ENCODE data around the gene MCAT.
"Not testable (repeated sequence)": the region's sequence is repeated elsewhere in the genome, so short reads cannot be mapped to it uniquely, and the experiment has no call there.

MCAT gene

GRCh38 chr22:43126501-43127165, 16.6 kb downstream of the MCAT start:
- peak; percentile 99 for DNase-seq (ENCODE audit: low spot score)

DNA sequence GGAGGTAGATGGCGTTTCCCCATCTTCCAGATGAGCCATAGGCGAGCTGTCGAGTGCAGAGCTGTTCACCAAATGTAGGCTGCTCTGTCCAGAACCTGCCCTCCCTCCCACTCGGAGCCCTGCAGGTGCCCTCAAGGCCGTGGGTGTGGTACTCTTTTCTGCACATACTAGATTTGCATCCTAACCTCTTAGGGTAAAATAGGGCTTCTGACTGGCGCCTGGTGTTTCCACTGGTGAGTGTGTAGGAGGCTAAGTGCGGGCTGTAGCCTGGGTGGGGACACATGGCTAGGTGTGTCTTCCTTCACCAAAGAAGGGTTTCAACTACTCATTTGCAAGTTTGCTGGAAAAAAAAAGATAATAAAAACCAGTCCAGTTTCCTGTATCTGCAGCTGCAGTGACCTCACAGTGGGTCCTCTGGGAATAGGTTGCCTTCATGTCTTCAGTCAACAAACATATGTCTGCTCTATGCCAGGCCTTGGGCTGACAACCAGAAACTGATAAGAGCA, 24.2 kb downstream of the MCAT start:
- DNase-seq (ENCODE audit: low spot score): no peak

GRCh38 chr22:43118024-43118849, 25.0 kb downstream of the MCAT start:
- DNase-seq (ENCODE audit: low spot score): no peak

- no peak for DNase-seq (ENCODE audit: low spot score)
Measured at GRCh38 chr22:43116932-43117331, 26.3 kb downstream of the MCAT start.

DNA sequence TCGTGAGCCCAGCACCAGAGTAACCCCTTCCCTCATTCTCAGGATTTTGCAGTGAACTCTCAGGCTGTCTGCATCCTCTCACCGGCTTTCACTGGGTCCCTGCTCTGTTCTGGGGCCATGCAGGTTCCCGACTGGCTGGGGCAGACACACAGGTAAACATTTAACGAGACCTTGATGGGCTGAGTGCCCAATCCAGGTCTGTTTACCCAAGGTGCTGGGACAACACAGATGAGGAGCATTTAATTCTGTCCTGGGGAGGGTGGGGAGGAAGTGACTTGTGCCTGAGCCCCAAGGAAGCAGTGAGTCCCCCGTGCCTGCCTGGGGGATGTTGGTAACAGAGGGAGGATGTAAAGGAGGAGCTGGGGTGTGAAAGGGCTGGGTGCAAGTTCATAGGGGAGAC, 28.2 kb downstream of the MCAT start:
- no peak for DNase-seq (ENCODE audit: low spot score)

DNA sequence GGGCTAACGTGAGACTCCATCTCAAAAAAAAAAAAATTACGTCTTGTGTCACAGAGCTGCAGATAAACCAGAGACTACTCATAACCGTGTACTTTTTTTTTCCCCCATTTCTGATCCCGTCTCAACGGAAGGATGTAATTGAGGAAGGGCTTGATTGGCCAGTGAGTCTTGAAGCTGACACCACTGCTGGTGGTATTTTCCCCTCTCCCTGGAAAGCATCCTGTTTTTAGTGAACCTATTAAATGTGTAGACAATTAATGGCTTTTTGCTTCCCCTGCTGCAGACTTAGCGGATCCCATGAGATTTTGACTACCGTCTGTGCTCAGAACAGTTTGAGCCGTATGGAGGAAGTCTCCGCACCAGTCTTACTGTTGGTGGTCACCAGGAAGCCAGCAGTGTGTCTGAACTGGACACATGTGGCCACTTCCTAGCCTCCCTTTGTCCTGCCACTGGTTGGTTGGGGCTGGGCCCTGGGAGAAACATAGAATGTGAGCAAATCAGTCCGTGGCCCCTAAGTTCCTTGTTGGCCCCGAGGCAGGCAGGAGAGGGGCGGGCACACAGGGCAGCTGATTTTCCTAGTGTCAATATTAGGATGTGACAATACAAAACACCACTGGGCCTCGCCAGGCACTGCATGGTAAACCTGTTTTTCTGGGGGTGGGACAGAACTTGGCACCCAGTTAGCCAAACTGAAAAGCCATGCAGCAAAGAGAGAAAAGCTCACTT, 29.5 kb downstream of the MCAT start:
- no peak for DNase-seq (ENCODE audit: low spot score)

GRCh38 chr22:43110927-43111623, 32.1 kb downstream of the MCAT start:
- no peak for DNase-seq (ENCODE audit: low spot score)

DNA sequence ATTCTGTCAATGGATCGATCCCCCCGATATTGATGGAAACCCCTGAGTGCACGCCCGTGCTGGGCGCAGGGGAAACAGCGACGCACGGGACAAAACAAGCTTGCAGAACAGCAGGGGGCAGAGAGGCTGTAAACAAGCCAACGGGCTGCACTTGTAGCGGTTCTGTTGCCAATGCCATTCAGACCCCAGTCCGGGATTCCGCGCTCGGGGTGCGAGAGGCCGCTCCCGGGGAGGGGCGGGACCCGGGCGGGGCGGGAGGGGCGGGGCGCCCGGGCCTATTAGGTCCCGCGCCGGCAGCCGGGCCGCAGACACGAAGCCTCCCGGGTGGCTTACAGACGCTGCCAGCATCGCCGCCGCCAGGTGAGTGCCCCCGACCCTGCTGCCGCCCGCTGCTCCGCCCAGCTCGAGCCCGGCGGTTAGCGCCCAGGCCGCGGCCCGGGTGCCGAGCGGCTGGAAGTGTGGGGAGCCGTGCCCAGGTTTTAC, 32.7 kb downstream of the MCAT start, which contains the start of gene BIK:
TSS of gene BIK (plus strand) at position 307 of the 483 bp plus-strand sequence. CDS start 13,273 bp downstream, outside the sequence.
- no peak for DNase-seq (ENCODE audit: low spot score)

DNA sequence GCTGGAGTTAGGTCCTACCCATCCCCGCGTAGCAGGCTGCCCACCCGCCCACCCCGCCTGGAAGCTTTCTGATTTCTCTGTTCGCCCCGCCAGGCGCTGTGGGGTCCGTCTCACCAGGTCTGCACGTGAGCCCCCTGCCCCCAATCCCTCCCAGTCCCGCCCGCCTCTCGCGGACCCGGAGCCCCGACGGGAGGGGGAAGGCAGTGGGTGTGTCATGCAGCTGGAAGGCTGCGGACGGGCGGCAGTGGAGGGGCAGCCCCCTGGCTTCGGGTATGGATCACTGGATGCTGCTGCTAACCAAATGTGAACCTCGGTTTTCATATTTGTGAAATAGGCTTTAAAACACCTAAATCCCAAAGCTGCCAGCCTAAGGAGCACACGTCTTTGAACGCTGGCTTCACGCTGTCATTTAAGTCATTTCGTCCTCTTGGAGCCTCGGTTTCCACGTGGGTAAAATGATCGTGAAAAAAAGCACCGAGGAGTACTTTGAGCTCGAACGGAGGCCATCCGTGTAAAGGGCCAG, 33.2 kb downstream of the MCAT start:
- DNase-seq (ENCODE audit: low spot score): no peak

GRCh38 chr22:43109511-43109910, 33.7 kb downstream of the MCAT start:
- no peak for DNase-seq (ENCODE audit: low spot score)

- DNase-seq (ENCODE audit: low spot score): no peak
Measured at GRCh38 chr22:43106302-43106701, 36.9 kb downstream of the MCAT start.

DNA sequence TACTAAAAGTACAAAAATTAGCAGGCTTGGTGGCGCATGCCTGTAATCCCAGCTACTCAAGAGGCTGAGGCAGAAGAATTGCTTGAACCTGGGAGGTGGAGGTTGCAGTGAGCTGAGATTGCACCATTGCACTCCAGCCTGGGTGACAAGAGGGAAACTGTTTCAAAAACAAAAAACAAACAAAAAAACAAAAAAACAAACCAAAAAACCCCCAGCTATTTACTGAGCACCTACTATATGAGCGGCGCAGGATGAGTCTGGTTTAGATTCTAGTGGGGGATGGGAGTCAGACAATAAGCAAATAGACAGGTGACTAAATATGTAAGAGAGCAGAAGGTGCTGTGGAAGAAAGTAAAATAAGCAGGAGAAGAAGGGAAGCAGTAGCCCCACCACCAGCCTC, 38.2 kb downstream of the MCAT start:
- not testable (repeated sequence) for DNase-seq (ENCODE audit: low spot score)

- DNase-seq (ENCODE audit: low spot score): not testable (repeated sequence)
Measured at GRCh38 chr22:43104056-43104625, 39.1 kb downstream of the MCAT start.

DNA sequence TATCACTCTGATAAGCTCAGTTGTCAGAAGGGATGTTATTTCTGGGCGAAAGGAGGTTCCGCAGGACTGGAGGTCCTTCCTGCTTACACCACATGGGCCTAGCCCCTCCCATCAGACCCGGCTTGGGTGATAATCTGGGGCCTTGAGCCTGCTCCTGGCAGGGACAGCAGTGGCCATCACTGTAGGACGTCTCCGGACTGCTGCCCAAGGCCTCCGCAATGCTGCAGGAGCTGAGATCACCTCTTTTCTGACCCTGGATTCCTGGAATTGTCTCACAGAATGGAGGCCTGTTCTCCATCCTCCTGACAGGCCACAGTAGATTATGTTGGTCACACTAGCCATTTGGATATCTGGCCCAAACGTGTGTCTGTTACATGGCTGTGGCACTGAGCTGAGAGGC, 41.9 kb downstream of the MCAT start:
- no peak for DNase-seq (ENCODE audit: low spot score)

- no peak for DNase-seq (ENCODE audit: low spot score)
Measured at GRCh38 chr22:43100225-43100624, 43.0 kb downstream of the MCAT start.

DNA sequence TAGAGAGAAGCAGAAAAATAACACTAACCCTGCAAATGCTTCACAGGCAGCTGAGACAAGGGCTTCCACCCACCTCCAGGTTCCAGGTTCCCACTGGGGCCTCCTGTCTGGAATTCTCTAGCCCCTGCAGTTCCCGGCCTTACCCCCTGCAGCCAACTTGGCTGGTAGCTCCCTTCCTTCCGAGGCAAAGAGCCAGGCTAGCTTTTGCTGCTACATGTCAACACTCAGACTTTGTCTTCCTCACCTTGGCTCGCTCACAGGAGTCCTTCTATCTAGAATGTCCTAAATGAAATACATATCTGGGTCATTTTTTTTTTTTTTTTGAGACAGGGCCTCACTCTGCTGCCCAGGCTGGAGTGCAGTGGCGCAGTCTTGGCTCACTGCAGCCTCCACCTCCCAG, 44.1 kb downstream of the MCAT start:
- DNase-seq (ENCODE audit: low spot score): no peak

DNA sequence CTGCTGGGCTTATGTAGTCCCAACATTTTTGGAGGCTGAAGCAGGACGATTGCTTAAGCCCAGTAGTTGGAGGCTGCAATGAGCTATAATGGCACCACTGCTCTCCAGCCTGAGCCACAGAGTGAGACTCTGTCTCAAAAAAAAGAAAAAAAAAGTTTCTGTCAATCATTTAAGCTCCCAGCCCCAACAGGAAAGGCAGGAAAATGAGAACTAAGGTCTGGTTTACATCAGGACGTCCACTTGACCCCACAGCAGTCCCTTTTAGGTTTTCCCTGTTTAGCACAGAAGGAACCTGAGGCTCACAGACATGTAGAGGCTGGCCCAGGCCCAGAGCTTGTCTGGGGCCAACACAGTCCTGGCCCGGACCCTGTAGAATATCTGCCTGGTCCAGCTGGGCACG, 44.8 kb downstream of the MCAT start:
- no peak for DNase-seq (ENCODE audit: low spot score)

- DNase-seq (ENCODE audit: low spot score): no peak
Measured at GRCh38 chr22:43096420-43096819, 46.8 kb downstream of the MCAT start.

- DNase-seq (ENCODE audit: low spot score): no peak
Measured at GRCh38 chr22:43094551-43094950, 48.6 kb downstream of the MCAT start.

- DNase-seq (ENCODE audit: low spot score): no peak
Measured at GRCh38 chr22:43094085-43094484, 49.1 kb downstream of the MCAT start.

DNA sequence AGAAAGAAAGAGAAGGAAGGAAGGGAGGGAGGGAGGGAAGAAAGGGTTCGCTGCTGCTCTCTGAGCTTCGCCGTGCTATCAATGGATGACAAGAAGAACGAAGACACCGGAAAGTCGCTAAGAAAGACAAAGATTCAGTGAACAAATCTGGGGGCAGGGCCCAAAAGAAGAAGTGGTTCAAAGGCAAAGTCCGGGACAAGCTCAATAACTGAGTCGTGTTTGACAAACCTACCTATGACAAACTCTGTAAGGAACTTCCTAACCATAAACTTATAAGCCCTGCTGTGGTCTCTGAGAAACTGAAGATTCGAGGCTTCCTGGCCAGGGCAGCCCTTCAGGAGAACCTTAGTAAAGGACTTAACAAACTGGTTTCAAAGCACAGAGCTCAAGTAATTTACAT, 51.1 kb downstream of the MCAT start:
- DNase-seq (ENCODE audit: low spot score): no peak
